VCaP (cell line): Measurements from ENCODE around the gene R3HCC1L.

Experiments used
- H3K27ac ChIP-seq: fragments of 450-650 bp; 2 replicates; pipeline ENCODE4 v1.5.1; 2017
- TF ChIP-seq, protein P1 (sequence below): fragments of 450-650 bp; conservative IDR thresholded peaks from 2 replicates; pipeline ENCODE4 v1.5.1; 2017; ENCODE audit warnings: mild to moderate bottlenecking, moderate library complexity

Gene R3HCC1L

DNA sequence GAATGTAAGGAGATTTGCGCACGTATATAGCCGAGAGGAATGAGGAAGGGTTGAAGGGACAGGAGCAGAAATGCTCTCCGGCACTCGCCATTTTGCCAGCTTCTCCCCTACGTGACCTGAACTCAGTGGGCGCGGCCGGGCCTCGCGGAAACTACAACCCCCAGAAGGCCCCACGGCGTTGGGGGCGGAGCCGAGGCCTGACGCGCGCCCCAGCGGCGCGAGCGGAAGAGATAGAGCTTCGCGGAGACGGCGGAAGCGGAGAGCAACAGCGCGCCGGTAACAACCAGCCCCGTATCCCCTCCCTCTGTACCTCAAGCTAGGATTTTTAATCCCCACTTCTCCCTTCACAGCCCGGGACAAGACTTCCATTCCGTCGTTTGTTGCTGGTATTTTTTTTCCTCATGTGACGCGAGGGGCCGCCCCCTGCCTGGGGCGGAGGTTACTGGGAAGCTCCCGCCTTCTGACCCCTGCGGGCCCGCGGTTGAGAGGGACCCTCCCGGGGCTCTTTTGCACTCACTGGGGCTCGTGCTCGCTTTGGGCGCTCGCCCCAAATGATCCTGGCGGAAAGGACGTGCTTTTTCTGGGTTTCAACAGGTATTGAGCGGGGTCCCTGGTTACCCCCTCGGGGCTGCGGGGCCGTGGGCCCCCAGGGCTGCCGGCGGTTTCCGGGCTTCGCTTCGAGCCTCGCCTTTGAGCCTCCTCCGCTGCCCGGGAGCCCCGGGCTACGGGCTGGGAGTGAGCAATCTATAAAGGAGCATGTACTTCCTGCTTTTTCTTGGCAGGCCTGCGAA is at the start of gene R3HCC1L:
Gene R3HCC1L, plus strand, starts transcription at position 227 of the 791 bp plus-strand sequence. CDS start 73,458 bp downstream, outside the sequence.
- H3K27ac ChIP-seq, result peak within 1 kb of the TSS; percentile 86
- TF ChIP-seq, protein P1, sequence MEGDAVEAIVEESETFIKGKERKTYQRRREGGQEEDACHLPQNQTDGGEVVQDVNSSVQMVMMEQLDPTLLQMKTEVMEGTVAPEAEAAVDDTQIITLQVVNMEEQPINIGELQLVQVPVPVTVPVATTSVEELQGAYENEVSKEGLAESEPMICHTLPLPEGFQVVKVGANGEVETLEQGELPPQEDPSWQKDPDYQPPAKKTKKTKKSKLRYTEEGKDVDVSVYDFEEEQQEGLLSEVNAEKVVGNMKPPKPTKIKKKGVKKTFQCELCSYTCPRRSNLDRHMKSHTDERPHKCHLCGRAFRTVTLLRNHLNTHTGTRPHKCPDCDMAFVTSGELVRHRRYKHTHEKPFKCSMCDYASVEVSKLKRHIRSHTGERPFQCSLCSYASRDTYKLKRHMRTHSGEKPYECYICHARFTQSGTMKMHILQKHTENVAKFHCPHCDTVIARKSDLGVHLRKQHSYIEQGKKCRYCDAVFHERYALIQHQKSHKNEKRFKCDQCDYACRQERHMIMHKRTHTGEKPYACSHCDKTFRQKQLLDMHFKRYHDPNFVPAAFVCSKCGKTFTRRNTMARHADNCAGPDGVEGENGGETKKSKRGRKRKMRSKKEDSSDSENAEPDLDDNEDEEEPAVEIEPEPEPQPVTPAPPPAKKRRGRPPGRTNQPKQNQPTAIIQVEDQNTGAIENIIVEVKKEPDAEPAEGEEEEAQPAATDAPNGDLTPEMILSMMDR, result no peak

DNA sequence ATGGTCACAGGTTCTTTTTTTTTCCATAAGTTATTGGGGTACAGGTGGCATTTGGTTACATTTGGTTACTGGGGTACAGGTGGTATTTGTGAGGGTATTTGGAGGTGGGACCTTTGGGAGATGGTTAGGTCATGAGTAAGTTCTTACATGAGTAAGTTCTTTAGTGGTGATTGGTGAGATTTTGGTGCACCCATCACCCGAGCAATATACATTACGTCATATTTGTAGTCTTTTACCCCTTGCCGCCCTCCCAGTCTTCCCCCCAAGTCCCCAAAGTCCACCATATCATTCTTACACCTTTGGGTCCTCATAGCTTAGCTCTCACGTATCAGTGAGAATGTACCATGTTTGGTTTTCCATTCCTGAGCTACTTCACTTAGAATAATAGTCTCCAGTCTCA is 49.2 kb upstream of the R3HCC1L start:
- TF ChIP-seq, protein P1, result no peak
- H3K27ac ChIP-seq, result no peak overlapping the region

DNA sequence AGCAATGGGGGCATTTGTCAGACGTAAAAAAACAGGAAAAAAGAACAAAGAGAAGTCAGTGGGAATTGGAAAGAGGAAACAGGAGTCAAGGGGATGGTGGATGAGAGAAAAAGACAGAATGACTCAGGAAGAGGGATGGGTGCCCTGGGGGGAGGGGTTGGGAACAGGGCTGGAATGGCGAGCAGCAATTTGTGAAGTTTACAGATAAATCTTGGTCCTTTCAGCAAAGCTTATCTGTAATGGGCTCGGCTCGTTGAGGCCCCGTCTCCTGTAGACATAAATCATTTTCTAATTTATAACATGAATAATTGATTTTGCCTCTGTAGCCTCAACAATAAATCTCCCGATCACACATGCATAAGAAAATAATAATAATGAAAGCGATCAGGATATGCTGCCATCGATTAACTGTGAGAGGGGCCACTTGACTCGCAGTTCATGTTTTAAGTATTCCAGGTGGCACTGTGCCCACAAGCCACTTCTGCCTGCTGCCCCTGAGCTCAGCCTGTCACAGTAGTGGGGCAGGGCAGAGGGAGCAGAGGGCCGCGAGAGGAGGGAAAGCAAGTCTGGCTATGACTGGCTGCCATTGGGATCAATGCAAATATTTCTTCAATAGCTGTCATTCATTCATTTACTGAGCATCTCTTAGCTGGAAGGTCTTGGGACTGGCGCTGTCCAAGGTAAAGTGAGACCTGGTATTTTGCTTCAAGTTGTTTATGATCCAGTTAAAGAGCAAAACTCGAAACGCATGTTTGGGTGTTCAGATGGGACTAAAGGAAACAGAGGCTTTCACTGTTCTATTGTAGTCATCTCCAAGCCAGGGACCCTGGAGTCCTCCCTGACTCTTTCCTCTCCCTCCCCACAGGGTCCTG is 47.4 kb upstream of the R3HCC1L start:
- H3K27ac ChIP-seq, result no peak overlapping the region
- TF ChIP-seq, protein P1, result no peak

DNA sequence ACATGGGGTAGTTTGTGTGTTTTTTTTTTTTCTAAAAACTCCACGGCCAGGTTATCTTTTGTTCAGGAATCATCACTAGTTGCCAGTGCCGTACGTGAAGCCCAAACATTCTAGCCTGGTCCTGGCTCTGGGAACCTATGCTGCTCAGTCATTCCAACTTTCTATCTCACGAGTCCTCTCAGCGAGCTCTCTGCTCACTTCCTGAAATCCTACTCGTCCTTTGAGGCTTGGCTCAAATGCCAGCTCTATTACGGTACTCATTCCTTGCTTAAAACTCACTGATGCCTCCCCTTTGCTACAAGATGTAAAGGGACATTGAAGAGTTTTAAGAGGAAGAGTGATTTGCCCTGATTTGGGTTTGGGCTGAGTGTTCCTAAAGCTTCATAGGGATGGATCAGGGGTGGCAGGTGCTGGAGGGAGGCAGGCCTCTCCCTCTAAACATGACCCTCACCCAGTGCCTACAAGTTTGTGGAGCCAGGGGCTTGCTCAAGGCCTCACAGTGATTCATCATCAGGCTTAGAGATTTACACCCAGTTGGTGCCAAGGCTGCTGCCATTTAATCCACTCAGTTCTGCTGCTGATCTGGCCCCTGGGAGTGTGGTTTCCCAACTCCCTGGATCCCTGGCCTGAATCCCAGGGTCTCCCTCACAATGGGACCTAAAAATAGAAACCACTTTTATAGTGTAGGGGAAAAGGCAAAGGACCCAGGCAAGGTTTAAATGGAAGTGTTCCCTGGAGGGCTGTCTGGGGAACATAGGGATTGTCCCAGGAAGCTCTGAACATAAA is 46.1 kb upstream of the R3HCC1L start:
- TF ChIP-seq, protein P1, result no peak
- H3K27ac ChIP-seq, result no peak overlapping the region

DNA sequence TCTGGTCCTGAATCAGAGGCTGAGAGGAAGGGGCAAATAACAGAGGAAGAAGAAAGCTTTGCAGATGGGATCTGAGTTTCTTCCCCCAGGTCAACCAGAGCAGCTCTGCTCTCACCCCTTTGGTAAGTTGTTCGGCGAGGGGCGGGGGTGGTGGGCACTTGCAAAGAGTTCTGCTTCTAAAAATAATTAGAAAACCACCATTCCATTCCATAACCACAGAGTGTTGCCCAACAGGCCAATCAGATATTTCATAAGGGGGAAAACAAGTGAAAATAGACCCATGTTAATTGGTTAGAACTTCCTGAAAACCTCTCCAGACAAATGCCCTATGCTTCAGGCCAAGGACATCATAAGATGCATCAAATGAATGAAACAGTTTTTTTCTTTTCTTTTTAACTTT is 43.6 kb upstream of the R3HCC1L start:
- TF ChIP-seq, protein P1, result no peak
- H3K27ac ChIP-seq, result no peak overlapping the region

DNA sequence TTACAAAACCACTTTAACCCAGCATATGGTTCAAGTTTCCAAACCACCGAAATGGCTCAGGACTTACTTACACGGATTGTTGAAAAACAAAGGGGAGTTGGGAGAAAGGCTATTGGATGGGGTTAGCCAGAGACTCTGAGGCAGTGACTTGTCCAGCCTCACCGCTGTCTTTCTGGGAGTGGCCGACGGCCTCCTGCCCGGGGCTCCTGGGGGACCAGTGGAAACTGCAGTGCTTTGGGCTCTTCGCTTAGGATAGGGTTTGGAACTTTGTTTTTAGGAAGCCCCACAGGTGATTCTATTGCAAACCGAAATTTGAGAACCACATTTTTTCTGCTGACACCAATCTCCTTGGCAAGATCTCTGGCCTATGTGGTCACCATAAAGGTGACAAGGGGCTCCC is 38.1 kb upstream of the R3HCC1L start:
- no peak overlapping the region for H3K27ac ChIP-seq
- TF ChIP-seq, protein P1, result no peak
